GM18517 (cell line): Measurements from ENCODE around the gene CLPSL2.

Source experiments
- ATAC-seq: cut with Tn5 transposase; IDR thresholded peaks from one replicate; pipeline ENCODE4 v1.9.1; 2021; ENCODE audit warnings: mild to moderate bottlenecking, moderate library complexity; ENCODE audit not compliant: unreplicated experiment

CLPSL2 gene

DNA sequence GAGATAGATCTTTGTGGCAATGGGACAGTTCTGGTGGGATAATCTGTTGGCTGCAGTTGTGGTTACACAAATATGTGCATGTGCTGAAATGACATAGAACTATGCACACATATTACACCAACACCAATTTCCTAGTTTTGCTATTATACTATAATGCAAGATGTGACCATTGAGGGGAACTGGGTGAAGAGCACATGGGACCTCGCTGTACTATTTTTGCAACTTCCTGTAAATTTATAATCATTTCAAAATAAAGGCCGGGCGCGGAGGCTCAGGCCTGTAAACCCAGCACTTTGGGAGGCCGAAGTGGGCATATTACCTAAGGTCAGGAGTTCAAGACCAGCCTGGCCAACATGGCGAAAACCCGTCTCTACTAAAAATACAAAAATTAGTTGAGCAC lies 30.9 kb upstream of the CLPSL2 start:
- ATAC-seq: no peak

DNA sequence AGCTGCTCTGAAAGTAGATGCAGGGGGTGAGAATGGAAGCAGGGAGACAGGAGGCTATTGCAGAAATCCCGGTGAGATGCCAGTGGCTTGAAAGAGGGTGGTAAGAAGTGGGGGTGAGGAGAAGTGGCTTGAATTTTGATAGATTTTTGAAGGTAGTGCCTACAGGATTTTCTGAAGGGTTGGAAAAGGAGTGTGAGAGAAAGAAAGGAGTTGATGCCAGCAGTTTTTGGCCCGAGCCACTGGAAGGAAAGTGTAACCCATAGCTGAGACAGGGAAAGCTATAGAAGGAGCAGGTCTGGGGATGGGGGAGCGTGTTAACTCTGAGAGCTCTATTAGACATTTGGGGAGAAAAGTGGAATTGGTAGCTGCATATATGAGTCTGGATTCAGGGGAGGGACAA lies 29.9 kb upstream of the CLPSL2 start:
- no peak for ATAC-seq

DNA sequence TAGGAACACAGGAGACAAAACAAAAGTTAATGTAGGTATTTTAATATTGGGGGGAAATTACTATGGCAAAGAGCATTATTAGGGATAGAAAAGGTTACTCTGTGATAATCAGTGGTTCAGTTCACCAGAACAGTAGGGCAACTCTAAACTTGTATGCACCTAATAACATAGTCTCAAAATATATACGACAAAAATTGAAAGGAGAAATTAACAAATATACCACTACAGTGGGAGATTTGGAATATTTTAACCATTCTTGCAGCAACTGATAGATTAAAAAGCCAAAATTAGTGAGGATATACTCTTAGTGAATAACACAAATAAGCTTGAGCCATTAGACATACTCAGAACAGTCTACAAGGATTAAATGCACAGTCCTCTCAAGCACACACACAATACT lies 28.5 kb upstream of the CLPSL2 start:
- no peak for ATAC-seq

DNA sequence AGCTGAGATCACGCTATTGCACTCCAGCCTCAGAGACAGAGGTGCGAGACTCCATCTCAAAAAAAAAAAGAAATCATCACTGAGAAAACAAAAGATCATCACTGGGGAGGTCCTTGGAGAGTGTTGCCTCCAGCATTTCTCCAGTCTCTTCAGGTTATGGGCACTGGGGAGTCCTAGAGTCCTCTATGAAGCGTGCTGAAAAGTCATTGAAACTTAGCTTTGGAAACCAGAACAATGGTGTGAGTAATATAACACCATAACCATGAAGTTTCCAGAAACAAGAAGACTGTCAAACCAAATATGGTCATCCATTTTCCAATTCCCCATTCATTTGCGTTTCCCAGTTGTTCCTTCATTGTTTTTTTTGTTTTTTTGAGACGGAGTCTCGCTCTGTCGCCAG lies 25.8 kb upstream of the CLPSL2 start:
- ATAC-seq: no peak

DNA sequence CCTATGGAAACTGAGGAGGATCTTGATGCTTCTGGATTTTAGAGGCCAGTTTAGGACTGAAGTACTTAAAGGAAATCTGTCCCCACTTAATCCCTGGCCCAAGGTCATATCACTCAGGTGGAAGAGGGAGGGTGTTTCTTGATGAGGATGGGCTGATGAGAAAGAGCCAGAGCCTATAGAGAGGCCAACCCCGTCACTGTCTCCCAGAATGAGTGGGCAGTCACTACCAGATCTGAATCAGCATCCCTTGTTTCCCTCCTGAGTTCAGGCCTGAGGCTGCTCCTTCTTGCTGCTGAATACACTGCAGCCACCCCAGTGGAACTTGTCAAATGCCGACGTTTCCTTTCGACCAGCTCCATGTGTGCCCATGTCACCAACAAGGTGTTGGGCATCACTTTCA lies 24.8 kb upstream of the CLPSL2 start:
- ATAC-seq: no peak

DNA sequence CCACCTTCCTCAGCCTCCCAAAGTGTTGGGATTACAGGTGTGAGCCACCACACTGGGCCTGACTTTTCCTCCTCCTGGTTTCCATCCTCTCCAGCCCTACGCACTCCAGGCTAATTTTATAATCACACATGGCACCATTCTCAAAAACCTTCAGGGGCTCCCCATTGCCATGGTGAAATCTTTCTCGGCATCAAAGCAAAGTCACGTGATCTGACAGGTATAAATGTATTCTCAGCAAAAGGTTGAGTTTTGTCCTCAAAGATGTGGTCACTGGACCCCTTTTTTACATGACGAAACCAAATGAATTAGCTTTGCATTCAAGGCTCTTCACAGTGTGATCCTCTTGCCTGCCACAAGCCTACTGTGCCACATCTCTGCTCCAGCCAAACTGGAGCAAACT lies 24.1 kb upstream of the CLPSL2 start:
- no peak for ATAC-seq

DNA sequence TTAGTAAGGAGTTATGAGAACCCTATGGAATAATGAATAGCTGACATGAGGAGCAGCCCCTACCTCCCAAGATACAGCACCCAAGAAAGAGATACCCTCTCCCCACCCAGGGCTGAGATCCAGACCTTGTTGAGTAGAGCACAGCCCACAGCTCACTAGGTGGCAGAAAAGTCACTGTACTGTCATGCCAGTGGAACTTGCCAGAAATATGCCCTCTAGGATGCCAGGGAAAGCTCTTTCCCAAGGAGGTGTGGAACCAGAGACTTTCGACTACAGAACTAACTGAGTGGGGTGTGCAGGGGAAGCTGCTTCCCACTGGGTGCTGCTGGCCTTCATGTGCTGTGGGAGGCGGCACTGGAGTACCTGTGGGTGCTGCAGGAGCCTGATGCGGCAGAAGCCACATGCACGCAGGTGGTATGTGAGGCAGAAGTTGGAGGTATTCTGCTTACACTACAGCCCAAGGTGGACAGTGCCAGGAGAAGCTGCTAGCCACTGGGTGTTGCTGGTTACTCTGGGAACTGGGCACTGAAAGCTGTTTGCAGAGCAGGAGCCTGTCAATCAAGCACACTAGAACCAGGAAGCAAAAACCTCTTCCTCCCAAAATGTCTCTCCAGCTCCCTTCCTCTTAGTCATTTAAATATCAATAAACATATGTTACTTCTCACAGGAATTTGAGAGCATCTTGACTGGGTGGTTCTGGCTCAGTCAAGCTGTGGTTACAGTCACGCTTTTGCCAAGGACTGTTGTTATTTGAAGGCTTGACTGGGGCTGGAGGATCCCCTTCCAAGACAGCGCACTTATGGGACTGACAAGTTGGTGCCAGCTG lies 21.7 kb upstream of the CLPSL2 start:
- ATAC-seq: no peak

DNA sequence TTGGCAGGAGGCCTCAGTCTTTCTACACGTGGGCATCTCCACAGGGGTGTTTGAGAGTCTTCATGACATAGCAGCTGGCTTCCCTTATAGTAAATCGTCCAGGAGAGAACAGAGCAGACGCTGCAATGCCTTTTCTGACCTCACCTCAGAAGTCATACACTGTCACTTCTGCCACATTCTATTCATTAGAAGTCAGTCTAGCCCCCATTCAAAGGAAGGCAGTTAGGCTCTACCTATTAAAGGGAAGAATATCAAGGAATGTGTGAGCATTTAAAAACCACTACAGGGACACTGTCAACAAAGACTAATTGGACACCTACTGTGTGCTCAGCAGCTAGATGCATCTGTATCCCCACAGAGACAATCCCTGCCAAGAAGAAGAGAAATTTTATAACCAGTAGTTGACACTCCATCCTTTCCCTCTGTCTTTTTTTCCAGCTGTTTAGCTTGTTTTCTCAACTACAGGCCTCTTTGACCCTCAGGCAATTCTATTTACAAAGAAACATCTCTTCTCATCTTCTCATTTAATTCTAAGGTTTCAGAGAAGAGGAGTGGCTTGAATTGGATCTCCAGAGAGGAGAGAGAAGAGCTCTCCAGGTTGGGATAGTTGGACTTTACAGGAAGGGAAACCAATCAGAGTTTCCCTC lies 21.0 kb upstream of the CLPSL2 start:
- no peak for ATAC-seq

DNA sequence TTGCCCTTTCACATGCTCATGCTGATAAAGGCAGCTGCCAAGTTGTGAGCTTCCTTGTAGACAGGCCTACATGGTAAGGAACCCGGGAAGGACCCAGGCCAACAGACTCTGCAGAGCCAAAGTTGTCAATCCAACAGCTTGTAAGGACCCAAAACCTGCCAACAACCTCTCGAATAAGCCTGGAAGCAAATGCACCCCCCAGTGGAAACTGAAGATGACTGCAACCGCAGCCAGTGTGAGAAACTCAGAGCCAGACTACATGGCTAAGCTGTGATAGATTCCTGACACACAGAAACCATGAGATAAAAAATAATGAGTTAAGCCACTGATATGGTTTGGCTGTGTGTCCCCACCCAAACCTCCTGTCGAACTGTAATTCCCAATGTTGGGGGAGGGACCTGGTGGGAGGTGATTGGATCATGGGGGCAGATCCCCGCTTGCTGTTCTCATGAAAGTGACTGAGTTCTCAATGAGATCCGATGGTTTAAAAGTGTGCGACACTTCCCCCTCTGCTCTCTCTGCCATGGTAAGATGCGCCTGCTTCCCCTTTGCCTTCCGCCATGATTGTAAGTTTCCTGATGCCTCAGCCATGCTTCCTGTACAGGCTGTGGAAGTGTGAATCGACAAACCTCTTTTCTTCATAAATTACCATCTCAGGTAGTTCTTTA lies 18.8 kb upstream of the CLPSL2 start:
- no peak for ATAC-seq

DNA sequence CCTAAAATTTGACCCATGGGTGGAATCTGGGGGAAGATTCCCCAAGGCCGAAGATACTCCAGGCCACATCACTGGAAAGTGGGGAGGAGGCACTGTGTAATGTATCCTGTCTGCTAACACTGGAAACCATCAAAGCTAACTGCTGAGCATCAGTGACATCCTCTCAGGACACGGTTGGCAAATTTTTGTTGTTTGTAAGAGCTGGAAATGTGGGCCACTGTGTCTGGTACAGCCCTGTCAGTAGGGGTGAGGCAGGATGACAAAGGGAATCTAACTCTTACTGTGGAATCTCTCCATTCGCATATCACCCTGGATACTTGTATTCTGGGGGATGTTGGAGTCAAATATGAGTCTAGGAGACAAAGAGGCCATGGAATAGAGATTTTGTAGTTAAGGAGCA lies 17.0 kb upstream of the CLPSL2 start:
- ATAC-seq: no peak

DNA sequence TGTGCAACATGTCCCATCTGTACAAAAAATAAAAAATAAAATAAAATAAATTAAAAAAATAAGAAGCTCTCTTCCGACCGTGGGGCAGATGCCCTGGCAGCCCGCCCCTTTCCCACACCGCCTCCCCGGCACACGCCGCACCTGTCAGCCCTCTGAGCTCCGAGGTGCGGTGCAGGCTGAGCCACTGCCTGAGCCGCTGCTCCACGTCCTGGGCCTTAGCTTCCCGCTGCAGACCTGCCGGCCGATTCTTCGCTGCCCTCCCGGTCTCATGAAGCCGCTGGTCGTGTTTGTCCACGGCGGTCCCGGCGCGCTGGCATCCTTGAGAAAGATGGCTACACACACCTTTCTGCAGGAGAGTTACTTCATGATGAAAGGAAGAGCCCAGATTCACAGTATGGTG lies 10.7 kb upstream of the CLPSL2 start:
- no peak for ATAC-seq

DNA sequence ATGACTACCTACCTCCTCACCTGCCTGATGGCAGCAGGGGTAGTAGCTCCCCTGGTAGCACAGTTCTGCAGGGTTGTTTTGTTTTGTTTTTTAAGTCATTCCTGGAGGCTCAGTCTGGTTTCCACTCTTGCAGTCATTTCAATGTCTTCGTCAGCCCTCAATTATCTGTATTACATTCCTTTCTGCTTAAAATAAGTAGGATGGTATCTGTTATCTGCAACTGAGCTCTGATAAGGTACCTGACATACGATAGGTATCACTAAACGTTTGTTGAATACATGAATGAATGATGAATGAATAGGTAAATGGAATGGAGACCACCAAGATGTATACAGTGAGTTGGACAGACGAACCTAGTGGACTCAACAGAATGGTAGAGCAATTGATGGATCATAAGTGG lies 7.2 kb upstream of the CLPSL2 start:
- ATAC-seq: no peak

DNA sequence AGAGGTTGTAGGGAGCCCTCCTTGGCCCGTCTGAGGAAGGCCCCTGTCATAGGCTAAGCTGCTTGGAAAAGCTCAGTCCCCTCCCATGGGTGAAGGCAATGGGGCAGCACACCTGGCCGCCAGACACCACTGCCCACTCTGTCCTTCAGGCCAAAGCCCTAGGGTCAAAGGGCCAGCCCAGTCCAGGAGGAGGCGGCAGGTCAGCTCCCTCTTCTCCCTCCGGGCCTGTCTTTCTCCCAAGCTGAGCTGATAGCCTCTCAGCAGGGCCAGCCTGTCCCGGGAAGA lies 5.1 kb upstream of the CLPSL2 start:
- no peak for ATAC-seq

DNA sequence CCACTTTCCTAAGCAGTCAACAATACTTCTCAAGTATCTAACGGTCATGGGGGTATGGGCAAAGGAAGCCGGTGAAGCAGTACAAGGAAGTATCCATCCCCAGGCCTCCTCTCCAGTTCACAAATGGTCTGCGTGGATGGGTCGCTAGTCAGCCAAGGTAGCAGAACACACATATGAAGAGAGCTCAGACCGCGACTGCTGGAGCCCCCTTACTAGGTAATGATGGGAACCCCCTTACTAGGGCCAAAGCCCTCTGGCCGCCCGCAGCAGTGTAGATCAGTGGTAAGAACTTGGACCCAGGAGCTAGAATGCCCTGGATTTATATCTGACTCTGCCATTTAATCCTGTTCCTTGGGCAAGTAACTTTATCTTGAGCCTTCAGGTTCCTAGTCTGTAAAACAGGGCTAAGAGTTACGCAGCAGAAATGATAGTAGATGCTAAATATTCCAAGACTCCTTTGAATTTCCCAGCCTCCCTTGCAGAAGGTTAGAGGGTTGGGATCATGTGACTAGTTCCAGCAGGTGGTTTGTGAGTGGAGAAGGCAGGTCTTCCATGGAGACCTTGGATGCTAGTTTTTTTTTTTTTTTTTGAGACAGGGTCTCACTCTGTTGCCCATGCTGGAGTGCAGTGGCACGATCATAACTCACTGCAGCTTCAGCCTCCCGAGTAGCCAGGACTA lies 2.1 kb upstream of the CLPSL2 start:
- no peak for ATAC-seq

DNA sequence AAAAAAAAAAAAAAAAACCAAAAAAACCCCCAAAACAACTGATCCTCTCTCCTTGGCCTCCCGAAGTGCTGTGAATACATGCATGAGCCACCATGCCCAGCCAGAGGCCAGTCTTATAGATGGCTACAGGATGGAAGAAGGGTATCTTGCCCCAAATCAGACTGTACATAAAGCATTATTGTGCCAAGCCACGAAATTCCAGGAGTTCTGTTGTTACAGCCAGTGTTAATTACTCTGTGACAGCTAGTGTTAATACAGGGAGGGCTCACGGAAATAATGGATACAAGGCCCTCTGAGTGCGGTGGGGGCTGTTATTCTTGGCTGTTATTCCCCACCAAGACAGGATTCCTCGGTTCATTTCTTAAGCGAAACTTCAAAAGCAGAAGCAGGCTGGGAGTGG lies 1.4 kb upstream of the CLPSL2 start:
- ATAC-seq: no peak

DNA sequence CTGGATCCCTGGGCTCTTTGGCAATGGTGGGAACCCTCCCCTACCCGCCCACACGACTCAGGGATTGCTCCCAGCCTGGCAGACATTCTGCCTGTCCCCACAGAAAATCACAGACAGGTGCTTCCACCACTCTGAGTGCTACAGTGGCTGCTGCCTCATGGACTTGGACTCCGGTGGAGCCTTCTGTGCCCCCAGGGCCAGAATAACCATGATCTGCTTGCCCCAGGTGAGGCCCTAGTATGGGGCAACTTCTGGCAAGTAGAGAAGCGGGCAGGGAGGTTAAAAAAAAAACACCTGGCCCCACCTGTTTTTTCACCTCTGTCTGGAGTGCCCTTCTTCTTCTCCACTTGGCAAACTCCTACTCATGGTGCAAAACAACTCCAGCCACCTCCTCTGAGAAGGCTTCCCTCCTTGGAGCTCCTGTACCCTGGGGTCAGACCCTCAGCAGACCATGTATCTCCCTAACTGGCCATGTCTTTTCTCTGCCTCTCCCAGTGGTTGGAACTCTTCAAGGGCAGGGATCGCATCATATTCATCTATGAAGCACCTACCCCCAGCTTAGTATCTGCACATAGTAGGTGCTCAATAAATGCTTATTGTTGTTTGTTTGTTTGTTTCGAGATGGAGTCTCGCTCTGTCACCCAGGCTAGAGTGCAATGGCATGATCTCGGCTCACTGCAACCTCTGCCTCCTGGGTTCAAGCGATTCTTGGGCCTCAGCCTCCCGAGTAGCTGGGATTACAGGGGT lies 1.1 kb downstream of the CLPSL2 start:
- no peak for ATAC-seq

DNA sequence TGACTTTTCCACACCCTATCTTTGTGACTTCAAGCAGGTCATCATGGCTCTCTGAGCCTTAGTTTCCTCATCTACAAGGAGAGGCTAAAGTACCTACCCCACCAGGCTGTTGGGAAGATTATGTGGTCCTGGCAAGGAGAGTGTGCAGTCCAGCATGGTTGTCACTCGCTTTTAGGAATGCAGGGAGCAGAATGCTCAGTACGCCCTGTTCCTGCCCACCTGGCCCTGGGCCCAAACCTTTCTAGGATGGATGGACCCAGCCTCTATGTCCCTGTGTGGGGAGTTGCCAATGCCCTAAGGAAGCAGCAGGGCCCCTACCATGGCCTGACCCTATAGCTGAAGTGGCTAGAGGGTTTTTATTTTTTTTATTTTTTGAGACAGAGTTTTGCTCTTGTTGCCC lies 2.0 kb downstream of the CLPSL2 start:
- ATAC-seq: no peak

DNA sequence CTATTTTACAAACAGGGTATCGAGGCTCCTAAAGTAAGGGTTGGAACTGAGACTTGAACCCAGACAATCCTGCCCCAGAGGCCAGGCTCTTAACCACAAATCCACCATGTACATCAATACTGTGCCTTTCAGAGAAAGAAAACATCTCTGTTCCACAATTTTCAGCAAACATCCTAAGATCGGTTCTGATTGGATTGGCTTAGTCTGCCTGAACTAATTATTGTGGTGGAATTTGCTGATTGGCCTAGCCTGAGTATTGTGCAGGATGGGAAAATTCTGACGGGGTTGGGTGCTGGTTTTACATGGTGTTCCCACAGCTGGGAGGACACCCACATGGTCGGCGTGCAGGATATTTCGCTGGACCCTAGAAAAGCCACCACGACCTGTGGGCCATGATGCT lies 4.3 kb downstream of the CLPSL2 start, which contains the start of gene CLPSL1:
TSS of gene CLPSL1 (plus strand) at position 301 of the 400 bp plus-strand sequence. CDS start at position 393, 92 bp downstream.
- ATAC-seq: no peak

DNA sequence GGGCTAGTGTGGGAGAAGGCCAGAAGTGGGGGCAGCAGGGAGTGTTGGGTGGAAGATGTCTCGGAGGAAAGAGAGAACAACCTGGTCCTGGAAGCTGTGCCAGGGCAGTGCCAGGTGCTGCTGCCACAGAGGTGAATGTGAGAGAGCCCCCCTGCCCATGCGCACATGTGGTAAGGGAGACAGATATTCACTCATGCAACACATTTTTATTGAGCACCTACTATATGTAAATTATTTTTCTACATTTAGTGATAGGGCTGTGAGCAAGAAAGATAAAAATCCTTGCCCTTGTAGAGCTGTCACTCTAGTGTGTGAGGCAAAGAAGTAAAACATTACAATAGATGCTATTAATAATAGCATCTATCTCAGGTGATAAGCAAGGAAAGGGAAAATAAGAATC lies 4.9 kb downstream of the CLPSL2 start:
- ATAC-seq: no peak

DNA sequence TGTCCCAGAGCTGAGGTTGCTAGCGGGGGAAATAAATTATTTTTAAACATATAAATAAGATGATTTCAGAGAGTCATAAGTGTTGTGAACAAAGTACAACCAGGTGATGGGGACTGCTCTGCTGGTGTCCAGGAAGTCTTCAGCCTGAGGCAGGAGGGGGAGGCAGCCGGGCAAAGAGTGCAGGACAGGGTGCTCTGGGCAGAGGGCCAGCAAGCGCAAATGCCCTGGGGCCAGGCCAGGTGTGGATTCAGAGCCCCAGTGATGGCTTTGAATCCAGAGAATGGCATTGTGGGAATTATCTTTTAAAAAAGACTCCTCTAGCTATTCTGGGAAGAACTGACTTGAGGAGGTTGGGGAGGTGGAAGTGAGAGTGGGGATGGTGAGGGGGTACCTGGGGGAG lies 6.0 kb downstream of the CLPSL2 start:
- no peak for ATAC-seq

DNA sequence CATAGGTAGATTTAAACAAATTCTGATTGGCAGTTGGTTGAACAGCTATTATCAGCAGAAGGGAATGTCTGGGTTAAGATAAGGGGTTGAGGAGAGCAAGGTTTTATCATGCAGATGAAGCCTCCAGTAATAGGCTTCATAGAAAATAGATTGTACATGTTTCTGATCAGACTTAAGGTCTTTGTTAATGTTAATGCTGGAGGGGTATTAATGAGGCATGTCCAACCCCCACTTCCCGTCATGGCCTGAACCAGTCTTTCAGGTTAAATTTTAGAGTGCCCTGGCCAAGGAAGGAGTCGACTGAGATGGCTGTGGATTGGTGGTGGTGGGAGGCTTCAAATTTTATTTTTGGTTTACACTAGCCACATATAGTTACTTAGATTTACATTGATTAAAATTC lies 7.8 kb downstream of the CLPSL2 start:
- ATAC-seq: no peak
